ENCODE measurements around the gene SPCS1. TPM values are rescaled to one million over a fixed set of nuclear protein-coding genes. Genes with fewer than 3 reads are reported as not detected.

The SPCS1 gene
- total and polyA plus RNA-seq, 9 of the 15 experiments (the other 6 are each of a cell fraction or from before 2014, with no cell fraction given), result 73.9 to 567 (median 127) TPM

- TF ChIP-seq ZNF146 (CRISPR knock-in tag; IDR thresholded peaks at IDR 0.05; ENCODE audit: unreplicated experiment), result no peak
- no peak for TF ChIP-seq GTF2B (IDR thresholded peaks at IDR 0.05; ENCODE audit: extremely low read depth, insufficient read length)
- TF ChIP-seq CCAR2 (IDR thresholded peaks at IDR 0.05; ENCODE audit: low read depth, low read length), result no peak
- no peak for TF ChIP-seq ZEB2 (IDR thresholded peaks at IDR 0.05)
- TF ChIP-seq SMAD3 (CRISPR knock-in tag; conservative IDR thresholded peaks at IDR 0.05), result no peak; the same call in 1 of the 2 replicates
- TF ChIP-seq CBX5 (IDR thresholded peaks at IDR 0.05; ENCODE audit: borderline replicate concordance, low read depth), result no peak
- TF ChIP-seq CBFB (CRISPR knock-in tag; IDR thresholded peaks at IDR 0.05), result no peak
- TF ChIP-seq BRCA1 (IDR thresholded peaks at IDR 0.05), result no peak
- no peak for TF ChIP-seq BRCA1 (CRISPR knock-in tag; IDR thresholded peaks at IDR 0.05)
- TF ChIP-seq NR0B1 (IDR thresholded peaks at IDR 0.05; ENCODE audit: partially characterized antibody), result no peak
- TF ChIP-seq NCOA1 (IDR thresholded peaks at IDR 0.05; ENCODE audit: low read depth), result no peak
- TF ChIP-seq ZNF449 (CRISPR knock-in tag; IDR thresholded peaks at IDR 0.05), result no peak
- TF ChIP-seq ZNF444 (CRISPR knock-in tag; IDR thresholded peaks at IDR 0.05), result no peak
- TF ChIP-seq FOXJ3 (CRISPR knock-in tag; IDR thresholded peaks at IDR 0.05), result no peak
- no peak for TF ChIP-seq FOXO4 (CRISPR knock-in tag; IDR thresholded peaks at IDR 0.05)
- TF ChIP-seq ATF7 (IDR thresholded peaks at IDR 0.05), result peak; percentile 78
- TF ChIP-seq ZNF696 (CRISPR knock-in tag; conservative IDR thresholded peaks at IDR 0.05), result no peak
- TF ChIP-seq HNRNPUL1 (IDR thresholded peaks at IDR 0.05; ENCODE audit: low read length), result no peak
- TF ChIP-seq HMGN3 (IDR thresholded peaks at IDR 0.05; ENCODE audit: borderline replicate concordance, extremely low read depth, insufficient read length, low read depth, low read length), result peak; percentile 81
- TF ChIP-seq PBX2 (CRISPR knock-in tag; IDR thresholded peaks at IDR 0.05; ENCODE audit: low read depth), result no peak
- no peak for TF ChIP-seq PBX2 (tag; conservative IDR thresholded peaks at IDR 0.05; ENCODE audit: low read depth)
Observed at GRCh38 chr3:52685709-52686691, 19.9 kb upstream of the SPCS1 start, which contains the start of the genes GNL3 and PBRM1 (continued).

All from K562 (cell line).